NCI-H2171 treated with DMSO at 0.1 percent for 48 hours (cell line): ENCODE results near the gene FAT2.
"Not testable (repeated sequence)": the region's sequence is repeated elsewhere in the genome, so short reads cannot be mapped to it uniquely, and the experiment has no call there.

Source experiments
- DNase-seq: peaks from one replicate; lab custom pipeline; 2025; lab: John Stamatoyannopoulos, UW

The FAT2 gene

GRCh38 chr5:151581812-151582583, 9.1 kb downstream of the FAT2 start:
- DNase-seq: peak; percentile 78

GRCh38 chr5:151581347-151581746, 9.8 kb downstream of the FAT2 start:
- no peak for DNase-seq

- no peak for DNase-seq
Measured at GRCh38 chr5:151580858-151581257, 10.3 kb downstream of the FAT2 start.

- DNase-seq: peak; percentile 37
Measured at GRCh38 chr5:151580239-151580638, 10.9 kb downstream of the FAT2 start.

DNA sequence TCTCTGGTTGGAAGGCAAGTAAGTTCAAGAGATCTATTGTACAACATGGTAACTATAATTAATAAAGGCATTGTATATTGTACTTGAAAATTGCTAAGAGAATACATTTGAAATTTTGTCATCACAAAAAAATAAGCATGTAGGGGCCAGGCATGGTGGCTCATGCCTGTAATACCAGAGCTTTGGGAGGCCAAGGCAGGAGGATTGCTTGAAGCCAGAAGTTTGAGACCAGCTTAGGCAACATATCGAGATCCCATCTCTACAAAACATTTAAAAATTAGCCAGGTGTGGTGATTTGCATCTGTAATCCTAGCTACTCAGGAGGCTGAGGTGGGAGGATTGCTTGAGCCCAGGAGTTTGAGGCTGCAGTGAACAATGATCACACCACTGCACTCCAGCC, 12.0 kb downstream of the FAT2 start:
- DNase-seq: not testable (repeated sequence)

DNA sequence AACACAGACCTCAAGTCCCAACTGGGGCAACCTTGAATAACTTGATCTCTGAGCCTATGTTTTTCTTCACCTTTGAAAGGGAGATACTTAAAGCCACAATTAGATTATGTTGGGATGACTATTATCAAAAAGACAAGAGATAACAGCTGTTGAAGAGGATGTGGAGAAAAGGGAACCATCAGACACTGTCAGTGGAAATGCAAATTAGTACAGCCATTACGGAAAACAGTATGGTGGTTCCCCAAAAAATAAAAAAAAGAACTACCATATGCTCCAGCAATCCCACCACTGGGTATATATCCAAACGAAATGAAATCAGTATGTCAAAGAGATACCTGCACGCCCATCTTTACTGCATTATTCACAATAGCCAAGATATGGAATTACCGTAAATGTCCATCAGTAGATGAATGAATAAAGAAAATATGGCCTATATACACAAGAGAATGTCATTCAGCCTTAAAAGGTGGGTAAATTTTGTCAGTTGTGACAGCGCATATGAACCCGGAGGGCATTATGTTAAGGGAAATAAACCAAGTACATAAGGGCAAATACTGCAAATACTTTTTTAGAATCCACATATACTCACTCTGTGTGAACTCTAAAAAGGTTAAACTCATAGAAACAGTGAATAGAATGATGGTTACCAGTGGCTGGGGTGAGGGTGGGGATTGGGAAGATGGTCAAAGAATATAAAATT, 12.7 kb downstream of the FAT2 start:
- no peak for DNase-seq

DNA sequence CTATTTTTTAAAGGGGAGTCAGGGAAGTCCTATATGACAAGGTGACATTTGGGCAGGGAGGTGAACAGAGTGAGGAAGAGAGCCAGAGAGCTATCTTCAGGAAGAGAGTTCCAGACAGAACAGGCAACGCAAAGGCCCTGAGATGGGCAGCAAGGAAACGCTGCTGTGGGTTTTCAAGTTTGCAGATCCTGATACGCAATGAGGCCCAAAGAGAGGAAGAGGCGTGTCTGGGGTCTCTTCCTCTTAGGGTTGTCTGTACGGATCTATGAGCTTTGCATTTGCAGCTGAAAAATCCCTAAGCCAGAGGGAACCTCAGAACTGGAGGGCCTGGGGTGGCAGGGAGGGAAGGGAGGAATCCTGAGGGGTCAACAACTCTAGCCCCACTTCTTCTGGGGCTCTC, 13.6 kb downstream of the FAT2 start:
- no peak for DNase-seq

DNA sequence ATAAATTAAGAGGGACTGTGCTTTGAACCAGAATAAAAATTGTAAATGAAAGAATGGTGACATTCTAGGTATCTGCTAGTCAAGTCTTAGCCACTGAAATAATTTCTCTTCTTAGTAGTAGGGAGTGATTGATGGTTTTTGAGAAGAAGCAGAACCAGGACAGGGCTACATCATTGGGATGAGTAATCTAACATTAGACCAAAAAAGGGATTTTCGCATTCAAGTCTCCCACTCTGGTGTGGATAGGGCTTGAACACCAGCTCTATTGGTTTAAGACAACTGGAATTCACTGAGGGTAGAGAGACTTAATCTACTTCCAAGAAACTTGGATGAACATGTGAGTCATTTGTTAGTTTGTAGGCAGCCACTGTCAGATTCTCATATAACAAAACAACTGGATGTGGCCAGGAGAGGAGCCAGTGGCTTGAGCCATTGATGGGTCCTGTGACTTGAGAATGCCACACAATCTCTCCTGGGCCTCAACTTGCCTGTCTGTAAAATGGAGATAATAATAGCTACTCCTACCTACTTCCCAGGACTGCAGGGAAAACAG, 16.6 kb downstream of the FAT2 start:
- DNase-seq: no peak

DNA sequence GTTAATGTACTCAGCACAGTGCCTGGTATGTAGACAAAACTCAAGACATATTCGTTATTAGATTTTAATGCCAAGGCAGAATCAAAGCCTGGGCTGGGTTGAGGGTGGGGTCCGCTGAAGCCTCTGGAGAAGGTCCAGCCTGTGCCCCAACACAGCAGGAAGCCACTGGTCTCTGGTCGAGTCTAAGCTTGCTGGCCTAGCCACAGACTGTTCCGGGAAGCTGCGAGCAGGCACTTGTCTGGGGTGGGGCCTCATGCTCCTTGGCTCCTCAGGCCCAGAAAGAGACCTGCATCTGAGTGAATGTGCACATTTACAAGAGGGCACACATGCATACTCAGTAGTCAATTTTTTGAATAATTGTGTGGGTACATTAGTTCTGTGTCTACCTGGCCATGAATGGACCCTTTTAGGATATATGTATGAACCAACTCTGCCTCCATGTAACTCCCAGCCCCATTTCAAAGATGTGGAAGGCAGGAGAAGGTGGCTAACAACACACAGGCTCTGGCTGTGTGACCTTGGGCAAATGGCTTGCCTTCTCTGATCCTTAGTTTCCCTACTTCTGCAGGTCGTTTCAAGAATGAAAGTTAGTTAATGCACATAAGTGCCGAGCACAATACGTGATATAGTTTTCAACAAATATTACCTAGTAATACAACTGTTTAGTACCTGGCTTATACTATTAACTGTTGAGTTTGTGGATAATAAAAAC, 18.3 kb downstream of the FAT2 start:
- DNase-seq: no peak

- DNase-seq: no peak
Measured at GRCh38 chr5:151571270-151572173, 19.6 kb downstream of the FAT2 start.

DNA sequence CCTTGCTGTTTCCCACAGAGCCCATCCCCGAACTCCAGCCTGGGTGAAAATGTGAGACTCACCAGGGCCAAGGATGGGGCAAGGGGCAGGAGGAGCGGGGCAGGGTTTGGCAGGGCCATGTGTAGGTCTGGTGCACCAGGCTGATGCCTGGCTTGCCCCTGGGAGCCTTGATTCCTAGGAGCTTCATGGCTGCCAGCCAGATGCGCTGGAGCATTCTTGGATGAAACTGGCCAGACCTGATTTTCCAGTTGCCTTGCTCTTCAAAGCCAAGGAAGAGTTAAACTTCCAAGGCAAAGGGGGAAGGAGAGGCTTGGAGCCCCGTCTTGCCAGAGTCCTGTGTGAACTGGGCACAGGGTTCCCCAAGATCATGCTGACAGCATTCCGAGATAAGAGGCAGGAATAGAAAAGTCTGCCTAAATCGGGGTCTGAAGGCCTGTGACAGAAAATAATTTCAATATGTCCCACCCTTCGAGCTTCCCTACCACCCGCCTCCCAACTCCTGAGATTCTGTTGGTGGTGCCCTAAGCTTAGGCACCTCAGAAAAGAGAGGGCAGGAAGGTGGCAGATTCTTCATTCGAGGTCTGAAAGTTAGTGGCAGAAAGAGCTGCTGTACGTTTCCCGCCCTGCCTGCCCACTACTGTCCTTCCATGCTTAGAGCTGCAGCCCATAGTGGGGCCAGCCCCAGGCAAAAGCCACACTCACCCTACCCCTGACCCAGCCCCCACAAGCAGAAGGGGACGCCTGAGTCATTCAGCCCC, 20.4 kb downstream of the FAT2 start:
- DNase-seq: no peak

- DNase-seq: no peak
Measured at GRCh38 chr5:151570058-151570457, 21.1 kb downstream of the FAT2 start.

- DNase-seq: no peak
Measured at GRCh38 chr5:151569132-151570046, 21.7 kb downstream of the FAT2 start.

DNA sequence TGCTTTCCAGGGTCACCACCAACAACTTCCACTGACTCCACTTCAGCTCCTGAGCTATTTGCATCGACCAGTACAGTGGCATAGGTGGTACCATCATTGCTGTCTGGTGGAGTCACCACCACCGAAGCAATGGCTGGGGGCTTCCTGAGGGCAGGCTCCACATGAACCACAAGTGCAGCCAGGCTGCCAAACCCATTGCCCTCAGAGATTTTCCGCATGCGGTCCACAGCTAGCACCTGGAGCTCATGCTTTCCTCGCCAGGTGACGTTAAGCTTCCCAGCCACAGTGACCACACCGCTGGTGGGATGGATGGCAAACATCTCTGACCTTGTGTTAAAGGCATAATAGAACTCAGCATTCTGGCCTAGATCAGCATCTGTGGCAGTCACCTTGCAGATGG, 23.1 kb downstream of the FAT2 start:
- DNase-seq: no peak

GRCh38 chr5:151565971-151566370, 25.2 kb downstream of the FAT2 start:
- DNase-seq: no peak

DNA sequence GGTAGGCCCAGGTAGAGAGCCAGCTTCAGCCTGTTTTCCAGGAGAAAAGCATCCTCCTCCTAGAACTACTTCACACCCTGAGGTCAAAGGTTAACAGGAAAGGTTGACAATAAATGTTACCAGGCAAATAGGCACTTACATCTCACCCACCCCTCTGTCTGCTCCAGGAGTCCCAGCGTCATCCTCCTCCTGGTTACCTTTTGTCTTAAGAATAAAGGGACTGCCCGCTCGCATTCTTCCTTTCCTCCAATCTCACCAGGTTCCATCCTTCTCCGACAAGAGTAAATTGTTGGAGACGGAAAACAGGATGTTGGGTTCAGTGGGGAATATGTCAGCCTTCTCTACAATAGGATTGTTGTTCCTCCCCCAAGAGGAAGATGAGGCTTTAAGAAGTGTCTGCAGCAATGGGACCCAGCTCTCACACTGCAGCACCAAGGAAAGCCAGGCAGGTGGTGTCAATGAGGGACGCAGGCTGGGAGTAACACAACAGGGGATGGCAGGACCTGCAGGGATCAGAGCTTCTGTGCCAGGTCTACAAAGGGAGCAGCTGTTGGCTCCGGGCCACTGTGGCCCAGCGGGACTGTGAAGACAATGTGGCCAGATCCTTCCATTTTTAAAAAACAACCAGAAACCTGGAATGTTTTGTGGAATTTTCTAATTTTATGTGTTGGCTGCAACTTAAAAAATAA, 29.0 kb downstream of the FAT2 start:
- DNase-seq: no peak

GRCh38 chr5:151557951-151558350, 33.2 kb downstream of the FAT2 start:
- DNase-seq: no peak

- no peak for DNase-seq
Measured at GRCh38 chr5:151557466-151557865, 33.7 kb downstream of the FAT2 start.

- no peak for DNase-seq
Measured at GRCh38 chr5:151556806-151557205, 34.3 kb downstream of the FAT2 start.
